Endothelial cell of umbilical vein (primary cell): ENCODE data around the gene FOXJ3. TPM values are rescaled to one million over a fixed set of nuclear protein-coding genes. Genes with fewer than 3 reads are reported as not detected.

Experiments used
- BruUV-seq: library from RNA; stranded (reverse); fragments of 400-500 nt; replicated peaks from 2 replicates; lab custom pipeline; 2021; lab: Mats Ljungman, UMichigan
- CTCF ChIA-PET: fragments of 300-600, 350-600 bp; sonication (Branson Sonifier 250); formaldehyde crosslinking; loops from one replicate; lab custom pipeline; 2021; ENCODE audit warnings: antibody characterized with exemption, inconsistent platforms; lab: Charles Lee
- POLR2A ChIA-PET: fragments of 300-600, 350-600 bp; sonication (Branson Sonifier 250); formaldehyde crosslinking; loops from one replicate; lab custom pipeline; 2021; ENCODE audit warnings: antibody characterized with exemption, inconsistent platforms; lab: Charles Lee
- DNase-seq: peaks from one replicate; pipeline ENCODE4 v3.0.0-alpha.2; 2011; ENCODE audit warnings: low read depth, low spot score
- FAIRE-seq: peaks from 2 replicates; lab custom pipeline; 2011; peaks lifted over from hg19 to GRCh38; lab: Jason Lieb, UNC
- H2AFZ ChIP-seq: 2 replicates; pipeline ENCODE4 v1.6.0; 2012; ENCODE audit warnings: low read depth, low read length, control low read depth, inconsistent platforms
- H3K27ac ChIP-seq: 2 replicates; pipeline ENCODE4 v1.5.1; 2011; ENCODE audit warnings: low read depth, mild to moderate bottlenecking, control low read depth, low read length, moderate library complexity; ENCODE audit not compliant: insufficient read depth
- H3K27me3 ChIP-seq, 2 experiments: 2 replicates each; pipeline versions ENCODE4 v1.6.0 to v1.6.1; 2011; ENCODE audit warnings: low read length in 2 of 2, mixed read lengths in 1 of 2; ENCODE audit not compliant: control insufficient read depth in 2 of 2, insufficient read depth in 2 of 2
- H3K36me3 ChIP-seq, 2 experiments: 2 replicates in 1 of 2; 3 replicates in 1 of 2; pipeline ENCODE4 v1.5.1; 2011; ENCODE audit warnings: low read length in 2 of 2, mild to moderate bottlenecking in 1 of 2, moderate library complexity in 1 of 2; ENCODE audit not compliant: control insufficient read depth in 2 of 2, insufficient read depth in 2 of 2; ENCODE audit errors: extremely low read depth in 1 of 2
- H3K4me1 ChIP-seq: 3 replicates; pipeline ENCODE4 v1.5.1; 2011; ENCODE audit warnings: mild to moderate bottlenecking, low read length; ENCODE audit not compliant: control insufficient read depth, insufficient read depth; ENCODE audit errors: extremely low read depth
- H3K4me2 ChIP-seq: 2 replicates; pipeline ENCODE4 v1.6.1; 2011; ENCODE audit warnings: low read length, control low read depth, mixed read lengths; ENCODE audit not compliant: insufficient read depth
- H3K4me3 ChIP-seq, 3 experiments: fragments of 200-600 bp in 1 of 3; sonication (generic), shearing (Covaris generic) in 1 of 3; replicated peaks in 1 of 3; 2 replicates each; pipeline ENCODE4 v1.5.1; 2011 to 2016; ENCODE audit warnings: control low read depth in 3 of 3, low read length in 3 of 3, mild to moderate bottlenecking in 2 of 3, inconsistent platforms in 1 of 3, low read depth in 1 of 3, moderate library complexity in 1 of 3; ENCODE audit not compliant: insufficient read depth in 1 of 3
- H3K79me2 ChIP-seq: 2 replicates; pipeline ENCODE4 v1.6.0; 2012; ENCODE audit warnings: low read length, inconsistent platforms; ENCODE audit not compliant: control insufficient read depth, insufficient read depth
- H3K9ac ChIP-seq: replicated peaks from 2 replicates; pipeline ENCODE3; 2011; ENCODE audit warnings: low read length, control low read depth; ENCODE audit not compliant: insufficient read depth; ENCODE audit errors: extremely low read depth
- H3K9me1 ChIP-seq: replicated peaks from 3 replicates; pipeline ENCODE4 v1.6.0; 2011; ENCODE audit warnings: mild to moderate bottlenecking, low read length; ENCODE audit not compliant: control insufficient read depth, insufficient read depth; ENCODE audit errors: extremely low read depth
- H3K9me3 ChIP-seq: replicated peaks from 2 replicates; pipeline ENCODE4 v1.5.1; 2012; ENCODE audit warnings: low read length, inconsistent platforms; ENCODE audit not compliant: control insufficient read depth, insufficient read depth
- H4K20me1 ChIP-seq: replicated peaks from 2 replicates; pipeline ENCODE3; 2011; ENCODE audit warnings: mild to moderate bottlenecking, low read length; ENCODE audit not compliant: control insufficient read depth, insufficient read depth; ENCODE audit errors: extremely low read depth
- CTCF ChIP-seq, 2 donors: IDR thresholded peaks; 1 replicate in 1 of 2; 2 replicates in 1 of 2; pipeline ENCODE4 v1.5.1; 2011; ENCODE audit warnings: low read length in 2 of 2, mild to moderate bottlenecking in 2 of 2, moderate library complexity in 2 of 2, control low read depth in 1 of 2, inconsistent platforms in 1 of 2, low read depth in 1 of 2; ENCODE audit not compliant: insufficient read depth in 1 of 2; ENCODE audit errors: extremely low read depth in 1 of 2
- EZH2 ChIP-seq: IDR thresholded peaks from 2 replicates; pipeline ENCODE4 v1.6.1; 2012; ENCODE audit warnings: borderline replicate concordance, low read depth, mild to moderate bottlenecking, moderate library complexity, low read length, inconsistent platforms; ENCODE audit not compliant: severe bottlenecking
- FOS ChIP-seq: IDR thresholded peaks from 2 replicates; pipeline ENCODE4 v1.6.1; 2011; ENCODE audit warnings: mild to moderate bottlenecking, low read length, moderate library complexity, borderline replicate concordance; ENCODE audit not compliant: insufficient read depth
- GATA2 ChIP-seq: IDR thresholded peaks from 2 replicates; pipeline ENCODE4 v1.7.0; 2011; ENCODE audit warnings: low read depth, mild to moderate bottlenecking, moderate library complexity, mixed read lengths, low read length; ENCODE audit not compliant: insufficient read length, insufficient read depth
- JUN ChIP-seq: IDR thresholded peaks from 2 replicates; pipeline ENCODE4 v1.6.1; 2011; ENCODE audit warnings: borderline replicate concordance, low read depth; ENCODE audit not compliant: insufficient read length, insufficient read depth
- MAX ChIP-seq: IDR thresholded peaks from 2 replicates; pipeline ENCODE4 v1.6.1; 2011; ENCODE audit not compliant: insufficient read depth, insufficient read length
- MYC ChIP-seq: IDR thresholded peaks from one replicate; pipeline ENCODE4 v1.6.1; 2011; ENCODE audit warnings: mild to moderate bottlenecking, low read depth, low read length
- POLR2A ChIP-seq: IDR thresholded peaks from 2 replicates; pipeline ENCODE4 v1.6.1; 2012; ENCODE audit warnings: low read depth, mild to moderate bottlenecking, control low read depth, low read length
- POLR2AphosphoS5 ChIP-seq: IDR thresholded peaks from 2 replicates; pipeline ENCODE4 v1.6.1; 2012; ENCODE audit warnings: low read depth, mild to moderate bottlenecking, control low read depth, low read length, moderate library complexity; ENCODE audit not compliant: insufficient read depth
- dilution Hi-C: fragments of 300-500 bp; cut with MboI; formaldehyde crosslinking; loops from one replicate; pipeline ENCODE4 v1.15.0; 2019; ENCODE audit warnings: low sequenced_read_pairs; ENCODE audit not compliant: extremely low pct_ligation_motif_present
- intact Hi-C: fragments of 100-400 bp; cut with micrococcal nuclease; formaldehyde crosslinking; loops from one replicate; pipeline ENCODE4 v1.10.0; 2022
- polyA plus RNA-seq, 4 experiments: library from polyadenylated mRNA; depleted of rRNA in 3 of 4; stranded (reverse) in 3 of 4; unstranded in 1 of 4; fragments of >200 nt; gene quantifications; 2 replicates each; pipeline versions ENCODE4 v1.2.1 to v1.2.3, GENCODE V29; 2011 to 2012; ENCODE audit warnings: missing spikeins in 1 of 4
- total RNA-seq: library from RNA; stranded (reverse); gene quantifications from 2 replicates; pipeline ENCODE4 v1.2.3, GENCODE V29; 2021

The FOXJ3 gene
- total and polyA plus RNA-seq, 2 donors (not counting 3 experiments of a cell fraction or from before 2014, with no cell fraction given), result 34.7 to 38.8 TPM

- Histone ChIP-seq H3K27me3 (peaks cover 6 to 14% of the 10 kb centered on the region in 2 experiments), H2AFZ (no peak overlapping the region), H3K4me3 (no peak overlapping the region), H3K79me2 (no peaks in the 10 kb centered on the region), H3K9me1 (no peaks in the 10 kb centered on the region), H3K4me1 (no peaks in the 10 kb centered on the region), H3K4me2 (no peak overlapping the region), H4K20me1 (no peaks in the 10 kb centered on the region), H3K36me3 (no peaks in the 10 kb centered on the region), H3K9me3 (no peaks in the 10 kb centered on the region), H3K27ac (no peak overlapping the region), H3K9ac (no peak overlapping the region)
- POLR2A ChIA-PET, result no interaction called here
- no peak for TF ChIP-seq EZH2
- no peak for TF ChIP-seq JUN
- TF ChIP-seq FOS, result no peak
- TF ChIP-seq POLR2A, result no peak
- no peak for TF ChIP-seq GATA2
- no peak for TF ChIP-seq CTCF (IDR thresholded peaks at IDR 0.05; ENCODE audit: extremely low read depth in 1 of 2, insufficient read depth in 1 of 2, low read depth in 1 of 2, low read length in 2 of 2)
- no peak for TF ChIP-seq MAX
- no peak for TF ChIP-seq POLR2AphosphoS5
- no peak for TF ChIP-seq MYC
- no peak for DNase-seq
- no peak for FAIRE-seq
- CTCF ChIA-PET, result no interaction called here
- no TSS peak for BruUV-seq
- dilution Hi-C loops, result no loop called here
- intact Hi-C loops, result no loop called here
These were observed 207.3 kb downstream of the FOXJ3 start for GRCh38 chr1:42127767-42128166.

Other genes starting within 250 kb of the FOXJ3 start
- gene GUCA2B, start 181.8 kb downstream of the FOXJ3 start, total RNA-seq, result not detected in 2 replicates
- not detected in 2 replicates for gene GUCA2B, start 181.8 kb downstream of the FOXJ3 start, polyA plus RNA-seq
- not detected in 2 replicates for gene GUCA2A, start 170.5 kb downstream of the FOXJ3 start, total RNA-seq
- not detected in 2 replicates for gene GUCA2A, start 170.5 kb downstream of the FOXJ3 start, polyA plus RNA-seq
- gene RIMKLA, start 45.6 kb upstream of the FOXJ3 start, total RNA-seq, result not detected in 2 replicates
- under 0.01 and 0.01 TPM in 2 replicates for gene RIMKLA, start 45.6 kb upstream of the FOXJ3 start, polyA plus RNA-seq
- gene ZMYND12, start 120.8 kb upstream of the FOXJ3 start, total RNA-seq, result 0.33 TPM in 1 of 2 replicates, not detected in the other
- 0.40 and 0.94 TPM in 2 replicates for gene ZMYND12, start 120.8 kb upstream of the FOXJ3 start, polyA plus RNA-seq
- 29.9 and 32.6 TPM in 2 replicates for gene PPCS, start 121.3 kb upstream of the FOXJ3 start, total RNA-seq
- 31.7 and 51.3 TPM in 2 replicates for gene PPCS, start 121.3 kb upstream of the FOXJ3 start, polyA plus RNA-seq
- gene CCDC30, start 128.1 kb upstream of the FOXJ3 start, total RNA-seq, result 1.5 and 2.9 TPM in 2 replicates
- gene CCDC30, start 128.1 kb upstream of the FOXJ3 start, polyA plus RNA-seq, result 0.16 and 0.19 TPM in 2 replicates